ENCODE measurements around the gene QSOX2. TPM values are rescaled to one million over a fixed set of nuclear protein-coding genes. Genes with fewer than 3 reads are reported as not detected.

QSOX2 gene
- total RNA-seq, 1 experiment from 2014 or later = 9.9 TPM

DNA sequence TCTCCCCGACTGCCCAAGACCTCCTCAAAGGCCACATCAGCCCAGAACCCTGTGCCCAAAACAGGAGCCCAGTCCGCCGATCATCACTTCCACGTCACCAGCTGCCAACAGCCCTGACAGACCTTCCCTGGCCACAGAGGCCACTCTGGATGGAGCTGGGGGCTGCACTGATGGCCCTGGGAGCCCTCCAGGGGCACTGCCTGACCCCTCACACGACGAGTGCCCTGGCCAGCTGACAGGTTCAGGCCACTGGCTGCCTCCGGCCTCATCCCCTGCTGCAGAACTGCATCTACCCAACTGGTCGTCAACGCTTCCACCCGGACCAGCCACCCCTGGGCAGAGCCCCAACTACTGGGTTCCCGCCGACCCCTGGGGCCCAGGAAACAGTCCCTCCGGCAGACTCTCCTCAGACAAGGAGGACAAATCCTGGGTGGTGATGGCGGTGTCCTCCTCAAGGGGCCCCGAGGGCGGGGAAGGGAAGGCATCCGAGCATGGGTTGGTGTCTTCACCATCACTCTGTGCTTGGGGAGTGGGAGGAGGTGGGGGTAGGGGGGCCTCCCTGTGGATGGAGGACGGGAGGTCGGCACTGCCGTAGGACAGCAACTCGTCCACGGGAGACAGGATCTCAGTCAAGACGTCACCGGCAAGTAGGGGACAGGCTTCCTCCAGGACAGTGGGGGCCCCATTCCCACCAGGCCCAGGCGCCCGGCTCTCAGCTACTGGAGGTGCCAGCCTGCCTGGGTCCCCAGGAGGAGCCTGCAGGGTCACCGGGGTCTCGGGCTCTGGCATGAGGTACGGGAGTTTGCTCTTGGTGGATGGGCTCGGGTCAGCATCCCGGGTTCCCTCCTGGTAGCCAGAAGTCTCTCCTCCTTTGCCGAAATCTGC is 7.9 kb upstream of the QSOX2 start:
- no peak overlapping the region for H3K4me2 ChIP-seq (ENCODE audit: low read length)
- POLR2A ChIA-PET (ENCODE audit: unreplicated experiment) = no interaction called here
- H3K27me3 ChIP-seq (ENCODE audit: low read length) = no peaks in the 10 kb centered on the region

DNA sequence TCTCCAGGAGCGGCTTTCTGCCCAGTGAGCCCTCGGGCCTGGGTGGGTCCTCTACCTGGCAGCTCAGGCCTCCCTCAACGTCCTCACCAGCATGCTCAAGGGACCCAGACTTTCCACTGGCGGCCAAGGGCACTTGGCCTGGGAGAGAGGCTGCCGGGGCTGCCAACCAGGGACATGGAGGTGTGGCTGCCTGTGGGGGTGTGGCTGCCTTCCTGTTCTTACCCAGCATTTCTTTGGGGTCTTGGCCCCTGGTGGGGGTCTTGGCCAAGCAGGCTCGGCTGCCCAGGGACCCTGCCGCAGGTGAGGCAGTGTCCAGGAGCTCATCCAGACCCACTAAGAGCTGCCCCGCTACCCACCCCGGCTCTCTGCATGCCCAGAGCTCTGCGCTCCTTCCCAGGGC is 7.2 kb upstream of the QSOX2 start:
- Histone ChIP-seq H3K79me2 (ENCODE audit: low read length) (no peaks in the 10 kb centered on the region), H3K9ac (ENCODE audit: low read length) (no peak overlapping the region), H3K27me3 (ENCODE audit: low read length) (no peaks in the 10 kb centered on the region), H3K4me1 (ENCODE audit: insufficient read depth, low read length) (no peaks in the 10 kb centered on the region), H3K9me2 (replicated peaks; ENCODE audit: low read length) (no peaks in the 10 kb centered on the region), H3K27ac (ENCODE audit: low read length) (no peak overlapping the region), H3K4me2 (ENCODE audit: low read length) (no peak overlapping the region), H3K4me3 (ENCODE audit: low read length) (no peak overlapping the region), H4K20me1 (ENCODE audit: low read length) (no peaks in the 10 kb centered on the region), H3F3A (ENCODE audit: low read length, unreplicated experiment) (no peaks in the 10 kb centered on the region), H3K36me3 (ENCODE audit: low read depth, low read length) (no peaks in the 10 kb centered on the region), H3K9me3 (ENCODE audit: low read length) (no peaks in the 10 kb centered on the region), H2AFZ (ENCODE audit: low read length) (no peak overlapping the region)
- CTCF ChIA-PET = no interaction called here
- POLR2A ChIA-PET (ENCODE audit: unreplicated experiment) = no interaction called here
- DNase-seq (no peak), ATAC-seq (no peak)
- intact Hi-C loops (cut with micrococcal nuclease) = no loop called here
- BruUV-seq (replicated peaks) = no TSS peak
- TF ChIP-seq EZH2phosphoT487 (IDR thresholded peaks at IDR 0.05; ENCODE audit: borderline replicate concordance, low read length) (no peak), EZH2 (IDR thresholded peaks at IDR 0.05; ENCODE audit: low read length, unreplicated experiment) (no peak)
- TF ChIP-seq, protein P1, sequence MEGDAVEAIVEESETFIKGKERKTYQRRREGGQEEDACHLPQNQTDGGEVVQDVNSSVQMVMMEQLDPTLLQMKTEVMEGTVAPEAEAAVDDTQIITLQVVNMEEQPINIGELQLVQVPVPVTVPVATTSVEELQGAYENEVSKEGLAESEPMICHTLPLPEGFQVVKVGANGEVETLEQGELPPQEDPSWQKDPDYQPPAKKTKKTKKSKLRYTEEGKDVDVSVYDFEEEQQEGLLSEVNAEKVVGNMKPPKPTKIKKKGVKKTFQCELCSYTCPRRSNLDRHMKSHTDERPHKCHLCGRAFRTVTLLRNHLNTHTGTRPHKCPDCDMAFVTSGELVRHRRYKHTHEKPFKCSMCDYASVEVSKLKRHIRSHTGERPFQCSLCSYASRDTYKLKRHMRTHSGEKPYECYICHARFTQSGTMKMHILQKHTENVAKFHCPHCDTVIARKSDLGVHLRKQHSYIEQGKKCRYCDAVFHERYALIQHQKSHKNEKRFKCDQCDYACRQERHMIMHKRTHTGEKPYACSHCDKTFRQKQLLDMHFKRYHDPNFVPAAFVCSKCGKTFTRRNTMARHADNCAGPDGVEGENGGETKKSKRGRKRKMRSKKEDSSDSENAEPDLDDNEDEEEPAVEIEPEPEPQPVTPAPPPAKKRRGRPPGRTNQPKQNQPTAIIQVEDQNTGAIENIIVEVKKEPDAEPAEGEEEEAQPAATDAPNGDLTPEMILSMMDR (conservative IDR thresholded peaks at IDR 0.05; ENCODE audit: low read depth, low read length) = no peak

More for the DNA sequence above, 7.9 kb upstream of the QSOX2 start:
- no peak for TF ChIP-seq EZH2 (IDR thresholded peaks at IDR 0.05; ENCODE audit: low read length, unreplicated experiment)
- TF ChIP-seq EZH2phosphoT487 (IDR thresholded peaks at IDR 0.05; ENCODE audit: borderline replicate concordance, low read length) = no peak
- TF ChIP-seq, protein P1 (conservative IDR thresholded peaks at IDR 0.05; ENCODE audit: low read depth, low read length) = no peak
- intact Hi-C loops (cut with micrococcal nuclease) = no loop called here
- H3K4me3 ChIP-seq (ENCODE audit: low read length) = no peak overlapping the region
- no peak overlapping the region for H2AFZ ChIP-seq (ENCODE audit: low read length)
- no peak overlapping the region for H3K9ac ChIP-seq (ENCODE audit: low read length)
- H3K9me2 ChIP-seq (replicated peaks; ENCODE audit: low read length) = no peaks in the 10 kb centered on the region
- ATAC-seq = no peak
- H3K36me3 ChIP-seq (ENCODE audit: low read depth, low read length) = no peaks in the 10 kb centered on the region
- no peaks in the 10 kb centered on the region for H3K79me2 ChIP-seq (ENCODE audit: low read length)
- H4K20me1 ChIP-seq (ENCODE audit: low read length) = no peaks in the 10 kb centered on the region
- BruUV-seq (replicated peaks) = no TSS peak
- no peaks in the 10 kb centered on the region for H3K4me1 ChIP-seq (ENCODE audit: insufficient read depth, low read length)
- DNase-seq = no peak
- H3K27ac ChIP-seq (ENCODE audit: low read length) = no peak overlapping the region
- CTCF ChIA-PET = no interaction called here
- no peaks in the 10 kb centered on the region for H3F3A ChIP-seq (ENCODE audit: low read length, unreplicated experiment)
- no peaks in the 10 kb centered on the region for H3K9me3 ChIP-seq (ENCODE audit: low read length)

DNA sequence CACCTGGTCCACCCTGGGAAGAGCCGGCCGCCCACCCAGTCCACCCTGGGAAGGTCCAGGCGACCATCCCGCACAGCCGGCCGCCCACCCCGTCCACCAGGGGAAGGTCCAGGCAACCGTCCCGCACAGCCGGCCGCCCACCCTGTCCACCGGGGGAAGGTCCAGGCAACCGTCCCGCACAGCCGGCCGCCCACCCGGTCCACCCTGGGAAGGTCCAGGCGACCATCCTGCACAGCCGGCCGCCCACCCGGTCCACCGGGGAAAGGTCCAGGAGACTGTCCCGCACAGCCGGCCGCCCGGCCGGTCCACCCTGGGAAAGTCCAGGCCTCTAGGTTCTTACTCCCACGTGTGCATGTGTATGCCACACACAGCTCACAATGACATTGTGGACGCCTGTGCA is 6.7 kb upstream of the QSOX2 start:
- ATAC-seq = no peak
- H3K27me3 ChIP-seq (ENCODE audit: low read length) = no peaks in the 10 kb centered on the region

More for the DNA sequence above, 6.7 kb upstream of the QSOX2 start:
- H3K36me3 ChIP-seq (ENCODE audit: low read depth, low read length) = no peaks in the 10 kb centered on the region
- ChIA-PET POLR2A (ENCODE audit: unreplicated experiment) (no interaction called here), CTCF (no interaction called here)
- no peaks in the 10 kb centered on the region for H3K9me2 ChIP-seq (replicated peaks; ENCODE audit: low read length)
- H3K4me3 ChIP-seq (ENCODE audit: low read length) = no peak overlapping the region
- H3K4me1 ChIP-seq (ENCODE audit: insufficient read depth, low read length) = no peaks in the 10 kb centered on the region
- no peaks in the 10 kb centered on the region for H4K20me1 ChIP-seq (ENCODE audit: low read length)
- H3K27ac ChIP-seq (ENCODE audit: low read length) = no peak overlapping the region
- H3F3A ChIP-seq (ENCODE audit: low read length, unreplicated experiment) = no peaks in the 10 kb centered on the region
- intact Hi-C loops (cut with micrococcal nuclease) = no loop called here
- H3K9me3 ChIP-seq (ENCODE audit: low read length) = no peaks in the 10 kb centered on the region
- H3K79me2 ChIP-seq (ENCODE audit: low read length) = no peaks in the 10 kb centered on the region
- no peak overlapping the region for H3K4me2 ChIP-seq (ENCODE audit: low read length)
- no peak for TF ChIP-seq EZH2 (IDR thresholded peaks at IDR 0.05; ENCODE audit: low read length, unreplicated experiment)
- TF ChIP-seq, protein P1 (conservative IDR thresholded peaks at IDR 0.05; ENCODE audit: low read depth, low read length) = no peak
- TF ChIP-seq EZH2phosphoT487 (IDR thresholded peaks at IDR 0.05; ENCODE audit: borderline replicate concordance, low read length) = no peak
- no peak overlapping the region for H2AFZ ChIP-seq (ENCODE audit: low read length)
- no TSS peak for BruUV-seq (replicated peaks)
- no peak overlapping the region for H3K9ac ChIP-seq (ENCODE audit: low read length)
- no peak for DNase-seq

Measured in PC-3 (cell line).